ENCODE results near the gene CDK15. TPM values are rescaled to one million over a fixed set of nuclear protein-coding genes. Genes with fewer than 3 reads are reported as not detected.
A peak's percentile ranks its signal among the peaks of the same experiment; 100 is the strongest.

CDK15 gene
- total and polyA plus RNA-seq, 9 donors: 0.56 to 2.2 (median 1.1) TPM

DNA sequence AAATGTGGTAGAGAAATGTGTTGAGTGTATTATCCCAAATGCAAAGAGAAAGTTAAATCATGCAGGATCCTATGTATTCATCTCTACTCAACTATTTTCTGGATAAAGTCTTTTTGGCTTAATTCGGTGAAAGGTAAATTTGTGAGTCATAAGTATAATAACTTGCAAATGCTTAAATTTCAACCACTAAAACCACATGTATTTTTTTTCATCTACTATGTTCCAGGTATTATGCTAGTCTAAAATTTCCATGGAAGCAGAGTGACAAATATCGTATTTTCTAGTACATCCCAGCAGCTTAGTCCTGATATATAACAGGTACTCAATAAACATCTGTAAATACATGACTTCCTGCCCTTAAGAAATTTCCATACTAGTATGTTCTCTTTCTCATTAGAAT lies 31.8 kb upstream of the CDK15 start:
- no CpG with 5 or more reads among the region's 2 CpGs for WGBS (ENCODE audit: insufficient coverage)
- H3K4me1 ChIP-seq (ENCODE audit: control insufficient read depth, insufficient read depth, low read length): no peaks in the 10 kb centered on the region
- H3K27me3 ChIP-seq (ENCODE audit: control insufficient read depth, insufficient read depth, low read length): no peaks in the 10 kb centered on the region
- no peak overlapping the region for H3K4me3 ChIP-seq (ENCODE audit: low read length)
- DNase-seq: no peak
- H3K36me3 ChIP-seq (ENCODE audit: control insufficient read depth, insufficient read depth, low read length): no peaks in the 10 kb centered on the region
- H3K27ac ChIP-seq (ENCODE audit: low read length): no peak overlapping the region
- H3K9me3 ChIP-seq (replicated peaks; ENCODE audit: control insufficient read depth, low read depth, low read length): no peaks in the 10 kb centered on the region

DNA sequence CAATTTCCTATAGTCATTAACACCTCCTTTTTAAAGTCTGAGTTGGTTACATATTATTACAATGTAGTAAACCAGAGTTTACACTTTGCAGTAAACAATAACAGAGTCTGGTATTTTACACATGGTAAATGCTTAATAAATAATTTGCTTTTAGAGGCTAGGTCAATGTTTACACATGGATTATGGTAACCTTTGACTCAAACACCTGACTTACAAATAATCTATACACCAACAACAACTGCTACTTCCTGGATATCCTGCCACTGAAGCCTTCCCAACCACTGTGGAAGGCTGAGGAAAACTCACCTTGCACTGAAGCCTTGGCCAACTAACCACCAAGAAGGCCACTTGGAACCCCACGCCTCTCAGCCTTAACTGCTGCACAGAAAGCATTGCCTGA lies 31.0 kb upstream of the CDK15 start:
- Histone ChIP-seq H3K36me3 (ENCODE audit: control insufficient read depth, insufficient read depth, low read length) (no peaks in the 10 kb centered on the region), H3K9me3 (replicated peaks; ENCODE audit: control insufficient read depth, low read depth, low read length) (no peaks in the 10 kb centered on the region), H3K27me3 (ENCODE audit: control insufficient read depth, insufficient read depth, low read length) (no peaks in the 10 kb centered on the region), H3K4me1 (ENCODE audit: control insufficient read depth, insufficient read depth, low read length) (peaks cover 4% of the 10 kb centered on the region), H3K4me3 (ENCODE audit: low read length) (no peak overlapping the region), H3K27ac (ENCODE audit: low read length) (no peak overlapping the region)
- no peak for DNase-seq
- WGBS (ENCODE audit: insufficient coverage): 100% methylated on average over 1 of the region's 1 CpG

DNA sequence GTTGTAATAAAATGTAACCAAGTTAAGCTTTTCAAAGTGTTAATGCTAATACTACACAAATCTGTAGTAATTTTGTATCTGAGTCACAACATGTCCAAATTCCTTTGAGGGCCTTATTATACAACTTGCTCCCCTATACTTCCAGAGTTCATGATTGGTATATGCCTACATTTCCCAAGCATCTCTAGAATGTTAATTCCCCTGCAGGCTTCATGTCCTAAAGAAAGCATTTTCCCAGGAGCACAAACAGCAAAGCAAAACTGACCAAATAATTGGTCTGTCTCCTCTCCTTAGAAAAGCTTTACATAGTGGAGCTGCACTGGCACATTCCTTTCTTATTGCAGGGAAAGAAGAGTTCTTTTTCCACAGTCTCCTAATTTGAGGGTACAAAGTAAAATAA lies 29.3 kb upstream of the CDK15 start:
- H3K36me3 ChIP-seq (ENCODE audit: control insufficient read depth, insufficient read depth, low read length): no peaks in the 10 kb centered on the region
- H3K27me3 ChIP-seq (ENCODE audit: control insufficient read depth, insufficient read depth, low read length): no peaks in the 10 kb centered on the region
- H3K9me3 ChIP-seq (replicated peaks; ENCODE audit: control insufficient read depth, low read depth, low read length): no peaks in the 10 kb centered on the region
- no peak overlapping the region for H3K27ac ChIP-seq (ENCODE audit: low read length)
- H3K4me1 ChIP-seq (ENCODE audit: control insufficient read depth, insufficient read depth, low read length): peaks cover 10% of the 10 kb centered on the region
- DNase-seq: no peak
- H3K4me3 ChIP-seq (ENCODE audit: low read length): no peak overlapping the region

DNA sequence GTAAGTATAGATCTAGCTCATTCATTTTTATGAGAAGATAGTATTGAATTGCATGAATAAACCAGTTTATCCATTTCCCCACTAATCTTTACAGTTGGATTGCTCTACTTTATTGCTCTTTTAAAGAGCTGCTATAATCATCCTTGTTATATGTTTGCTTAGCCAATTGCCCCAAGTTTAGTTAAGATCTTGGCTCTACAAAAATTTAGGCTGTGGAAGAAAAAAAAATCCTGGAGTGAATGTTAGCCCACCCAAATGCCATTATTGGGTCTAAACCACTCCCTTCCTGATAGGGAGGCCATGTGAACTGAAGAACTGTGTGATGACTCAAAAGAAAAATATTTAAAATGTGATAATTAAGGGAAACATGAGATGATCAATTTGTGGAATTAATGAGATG lies 28.5 kb upstream of the CDK15 start:
- Histone ChIP-seq H3K36me3 (ENCODE audit: control insufficient read depth, insufficient read depth, low read length) (no peaks in the 10 kb centered on the region), H3K27ac (ENCODE audit: low read length) (no peak overlapping the region), H3K9me3 (replicated peaks; ENCODE audit: control insufficient read depth, low read depth, low read length) (no peaks in the 10 kb centered on the region), H3K4me3 (ENCODE audit: low read length) (no peak overlapping the region), H3K4me1 (ENCODE audit: control insufficient read depth, insufficient read depth, low read length) (peaks cover 10% of the 10 kb centered on the region), H3K27me3 (ENCODE audit: control insufficient read depth, insufficient read depth, low read length) (peaks cover 2% of the 10 kb centered on the region)
- no peak for DNase-seq

DNA sequence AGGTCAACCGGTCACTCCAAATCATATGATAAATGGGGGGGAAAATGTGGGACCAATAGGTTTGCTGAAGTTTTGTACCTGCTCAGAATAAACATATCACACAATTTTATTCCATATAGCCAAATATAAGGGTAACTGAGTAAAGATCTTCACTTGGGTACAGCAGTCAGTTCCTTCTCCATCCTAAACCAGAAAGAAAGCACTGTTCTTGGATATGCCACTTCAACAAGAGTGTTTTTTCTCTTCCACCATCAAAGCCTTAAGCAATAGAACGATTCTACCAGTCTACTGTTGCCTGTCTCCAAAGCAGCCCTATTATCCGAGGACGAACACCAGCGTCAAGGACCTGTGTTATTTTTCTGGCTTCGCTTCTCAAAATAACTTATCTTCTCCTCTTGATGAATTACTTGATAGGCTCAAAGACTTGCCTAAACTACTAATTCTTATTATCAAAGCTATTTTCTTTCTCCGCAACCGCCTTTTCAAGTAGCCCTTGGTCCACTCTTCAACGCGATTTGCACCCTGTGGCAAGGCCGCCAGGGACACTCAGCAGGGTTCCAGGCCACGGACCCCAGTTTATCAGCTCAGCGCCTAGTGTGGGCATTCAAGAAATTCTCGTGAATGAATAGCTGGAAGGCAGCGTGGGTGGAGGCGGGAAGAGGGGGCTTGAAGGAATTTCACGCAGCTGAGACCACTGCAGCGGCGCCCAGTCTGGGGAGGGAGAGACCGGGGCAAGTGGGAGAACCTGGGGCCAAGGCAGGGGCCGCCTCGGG lies 26.2 kb upstream of the CDK15 start:
- Histone ChIP-seq H3K27me3 (ENCODE audit: control insufficient read depth, insufficient read depth, low read length) (peaks cover 2% of the 10 kb centered on the region), H3K4me3 (ENCODE audit: low read length) (peak overlapping the region; percentile 92), H3K36me3 (ENCODE audit: control insufficient read depth, insufficient read depth, low read length) (no peaks in the 10 kb centered on the region), H3K9me3 (replicated peaks; ENCODE audit: control insufficient read depth, low read depth, low read length) (no peaks in the 10 kb centered on the region), H3K27ac (ENCODE audit: low read length) (peak overlapping the region; percentile 92), H3K4me1 (ENCODE audit: control insufficient read depth, insufficient read depth, low read length) (peaks cover 10% of the 10 kb centered on the region)
- no peak for DNase-seq
- WGBS (ENCODE audit: insufficient coverage): 2% methylated on average over 21 of the region's 22 CpGs

DNA sequence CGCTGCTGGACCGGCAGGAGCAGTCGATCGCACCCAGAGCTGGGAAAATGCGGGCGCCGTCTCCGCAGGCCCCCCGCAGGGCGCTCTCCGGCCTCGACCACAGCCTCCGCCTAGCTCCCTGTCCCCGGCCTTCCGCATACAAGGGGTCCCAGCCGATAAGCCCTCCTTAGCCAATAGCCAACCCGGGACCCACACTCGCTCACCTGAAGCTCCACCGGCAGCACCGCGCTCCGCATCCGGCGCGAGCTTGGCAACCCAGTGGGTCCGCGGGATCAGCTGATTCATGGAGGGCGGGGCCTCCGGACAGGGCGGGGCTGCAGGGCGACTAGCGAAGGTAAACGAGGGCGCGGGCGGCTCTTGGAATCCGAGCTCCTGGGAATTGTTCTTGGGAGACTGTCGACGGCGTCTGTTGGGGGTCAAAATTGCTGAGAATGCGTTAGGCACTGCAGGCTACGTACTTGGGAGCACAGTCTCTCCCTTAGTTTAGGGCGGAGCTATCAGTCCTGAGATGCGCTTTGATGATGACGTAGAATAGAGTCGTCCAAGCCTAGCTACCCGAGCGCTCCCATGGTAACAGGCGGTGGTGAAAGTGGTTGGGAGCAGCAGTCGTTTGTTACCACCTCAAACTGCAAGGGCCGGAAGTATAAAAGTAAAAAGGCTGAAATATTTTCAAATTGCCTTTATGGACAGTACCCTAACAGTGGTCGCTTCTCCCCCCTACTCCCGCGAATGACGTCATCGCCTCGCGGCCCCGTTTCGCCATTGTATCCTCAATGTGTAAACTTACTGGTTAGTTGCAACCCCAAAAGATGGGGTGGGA lies 25.5 kb upstream of the CDK15 start, which contains the start of gene ALS2:
Gene ALS2 (minus strand): TSS at position 260 of the 820 bp plus-strand sequence. CDS start 12,048 bp downstream, outside the sequence.
- Histone ChIP-seq H3K4me1 (ENCODE audit: control insufficient read depth, insufficient read depth, low read length) (peaks cover 10% of the 10 kb centered on the region), H3K9me3 (replicated peaks; ENCODE audit: control insufficient read depth, low read depth, low read length) (no peaks in the 10 kb centered on the region), H3K27me3 (ENCODE audit: control insufficient read depth, insufficient read depth, low read length) (peaks cover 2% of the 10 kb centered on the region), H3K36me3 (ENCODE audit: control insufficient read depth, insufficient read depth, low read length) (no peaks in the 10 kb centered on the region), H3K27ac (ENCODE audit: low read length) (peak within 1 kb of the TSS; percentile 92), H3K4me3 (ENCODE audit: low read length) (peak within 1 kb of the TSS; percentile 92)
- WGBS (ENCODE audit: insufficient coverage): under 1% methylated on average over 48 of the region's 60 CpGs
- DNase-seq: peak; percentile 99

DNA sequence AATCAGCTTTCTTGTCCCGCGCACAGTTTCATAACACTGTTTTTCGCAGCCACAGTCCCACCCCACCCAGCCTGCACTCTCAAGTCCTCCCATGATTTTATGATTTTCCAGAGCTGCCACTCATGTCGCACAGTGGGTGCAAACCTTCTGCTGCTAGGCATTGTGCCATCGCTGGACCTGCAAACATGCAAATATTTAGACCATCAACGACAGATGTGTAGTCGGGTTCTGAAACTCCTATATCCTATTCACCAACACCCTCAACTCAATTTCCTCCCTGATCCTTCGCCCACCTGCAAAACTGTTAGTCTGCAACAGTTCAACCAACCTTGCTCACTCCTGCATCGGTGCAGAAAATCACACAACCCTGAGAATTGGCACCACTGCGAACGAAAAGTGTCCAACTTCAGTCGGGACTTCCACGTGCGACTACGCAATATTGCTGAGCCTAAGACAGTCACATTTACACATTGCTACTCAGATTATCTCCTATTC lies 24.7 kb upstream of the CDK15 start:
- 2% methylated on average over 15 of the region's 15 CpGs for WGBS (ENCODE audit: insufficient coverage)
- no peaks in the 10 kb centered on the region for H3K9me3 ChIP-seq (replicated peaks; ENCODE audit: control insufficient read depth, low read depth, low read length)
- peaks cover 10% of the 10 kb centered on the region for H3K4me1 ChIP-seq (ENCODE audit: control insufficient read depth, insufficient read depth, low read length)
- no peaks in the 10 kb centered on the region for H3K36me3 ChIP-seq (ENCODE audit: control insufficient read depth, insufficient read depth, low read length)
- peaks cover 2% of the 10 kb centered on the region for H3K27me3 ChIP-seq (ENCODE audit: control insufficient read depth, insufficient read depth, low read length)
- H3K27ac ChIP-seq (ENCODE audit: low read length): peak overlapping the region; percentile 92
- DNase-seq: peak; percentile 35
- peak overlapping the region; percentile 92 for H3K4me3 ChIP-seq (ENCODE audit: low read length)

DNA sequence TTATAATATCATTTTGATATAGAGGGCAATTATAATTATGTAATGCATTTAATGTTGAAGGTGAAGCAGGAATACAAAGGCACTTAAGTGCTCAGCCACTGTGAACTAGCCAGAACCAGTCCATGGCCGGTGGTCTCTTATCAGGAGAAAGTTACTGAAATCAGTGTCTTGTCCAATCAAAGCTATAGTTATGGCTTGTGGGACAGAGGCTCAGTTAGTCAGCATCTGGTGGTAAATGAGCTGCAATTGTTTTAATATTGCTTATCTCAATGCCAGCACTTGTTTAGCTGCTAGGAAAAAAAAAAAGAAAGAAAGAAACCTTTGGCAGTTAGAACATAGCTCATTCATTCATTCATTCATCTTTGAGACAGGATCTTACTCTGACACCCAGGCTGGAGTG lies 21.8 kb upstream of the CDK15 start:
- Histone ChIP-seq H3K9me3 (replicated peaks; ENCODE audit: control insufficient read depth, low read depth, low read length) (no peaks in the 10 kb centered on the region), H3K27me3 (ENCODE audit: control insufficient read depth, insufficient read depth, low read length) (peaks cover 2% of the 10 kb centered on the region), H3K4me3 (ENCODE audit: low read length) (no peak overlapping the region), H3K36me3 (ENCODE audit: control insufficient read depth, insufficient read depth, low read length) (no peaks in the 10 kb centered on the region), H3K27ac (ENCODE audit: low read length) (no peak overlapping the region), H3K4me1 (ENCODE audit: control insufficient read depth, insufficient read depth, low read length) (peaks cover 10% of the 10 kb centered on the region)
- DNase-seq: no peak
- WGBS (ENCODE audit: insufficient coverage): 56% methylated on average over 1 of the region's 1 CpG

DNA sequence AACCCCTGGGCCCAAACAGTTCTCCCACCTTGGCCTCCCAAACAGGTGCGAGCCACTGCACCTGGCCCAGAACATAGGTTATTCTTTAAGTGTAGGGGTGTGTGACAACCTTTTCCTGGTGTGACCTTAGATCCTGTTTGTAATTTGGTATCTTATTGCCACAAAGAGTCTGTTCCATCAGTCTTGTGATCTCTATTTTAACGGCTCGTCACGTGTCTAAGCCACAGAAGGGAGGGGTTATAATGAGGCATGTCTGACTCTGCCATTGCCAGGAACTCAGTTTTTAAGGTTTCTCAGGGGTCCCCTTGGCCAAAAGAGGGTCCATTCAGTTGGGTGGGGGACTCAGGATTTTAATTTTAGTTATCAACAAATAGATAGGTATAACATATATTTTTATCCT lies 21.2 kb upstream of the CDK15 start:
- WGBS (ENCODE audit: insufficient coverage): no CpG with 5 or more reads among the region's 4 CpGs
- H3K27me3 ChIP-seq (ENCODE audit: control insufficient read depth, insufficient read depth, low read length): peaks cover 2% of the 10 kb centered on the region

DNA sequence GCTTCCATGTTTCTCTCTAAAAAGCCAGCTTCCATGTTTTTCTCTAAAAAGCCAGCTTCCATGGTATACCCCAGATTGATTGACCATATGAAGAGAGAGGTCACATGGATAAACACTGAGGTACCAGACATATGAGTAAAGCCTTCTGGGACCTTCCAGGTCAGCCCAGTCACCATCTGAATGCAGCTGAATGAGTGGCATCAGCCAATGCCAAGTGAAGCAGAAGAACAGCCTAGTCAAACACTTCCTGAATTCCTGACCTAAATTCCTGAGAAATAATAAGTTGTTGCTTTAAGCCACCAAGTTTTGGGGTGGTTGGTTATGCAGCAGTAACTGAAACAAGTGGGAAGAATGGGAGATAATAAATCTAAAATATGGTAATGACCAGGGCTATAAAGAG lies 19.9 kb upstream of the CDK15 start:
- H3K9me3 ChIP-seq (replicated peaks; ENCODE audit: control insufficient read depth, low read depth, low read length): no peaks in the 10 kb centered on the region
- H3K27ac ChIP-seq (ENCODE audit: low read length): no peak overlapping the region
- peaks cover 5% of the 10 kb centered on the region for H3K4me1 ChIP-seq (ENCODE audit: control insufficient read depth, insufficient read depth, low read length)
- H3K4me3 ChIP-seq (ENCODE audit: low read length): no peak overlapping the region
- DNase-seq: no peak
- H3K36me3 ChIP-seq (ENCODE audit: control insufficient read depth, insufficient read depth, low read length): no peaks in the 10 kb centered on the region
- peaks cover 2% of the 10 kb centered on the region for H3K27me3 ChIP-seq (ENCODE audit: control insufficient read depth, insufficient read depth, low read length)

More for the DNA sequence above, 21.2 kb upstream of the CDK15 start:
- no peaks in the 10 kb centered on the region for H3K36me3 ChIP-seq (ENCODE audit: control insufficient read depth, insufficient read depth, low read length)
- DNase-seq: no peak
- H3K9me3 ChIP-seq (replicated peaks; ENCODE audit: control insufficient read depth, low read depth, low read length): no peaks in the 10 kb centered on the region
- H3K4me3 ChIP-seq (ENCODE audit: low read length): no peak overlapping the region
- H3K27ac ChIP-seq (ENCODE audit: low read length): no peak overlapping the region
- H3K4me1 ChIP-seq (ENCODE audit: control insufficient read depth, insufficient read depth, low read length): peaks cover 8% of the 10 kb centered on the region

Data from muscle of leg (tissue), 11 donors.